ACC112 (cell line): ENCODE results near the gene FNBP1.
"Not testable (repeated sequence)": the region's sequence is repeated elsewhere in the genome, so short reads cannot be mapped to it uniquely, and the experiment has no call there.

Experiments used
- H2AFZ ChIP-seq: fragments of 200-600 bp; sonication (generic); one replicate; pipeline ENCODE4 v1.6.0; 2017; ENCODE audit warnings: antibody characterized with exemption, low read length; ENCODE audit not compliant: unreplicated experiment
- H3K27ac ChIP-seq: fragments of 200-600 bp; sonication (generic); 2 replicates; pipeline ENCODE4 v1.5.1; 2014; ENCODE audit warnings: low read depth, mild to moderate bottlenecking, antibody characterized with exemption, low read length, moderate library complexity
- H3K27me3 ChIP-seq: fragments of 200-600 bp; sonication (generic); 2 replicates; pipeline ENCODE4 v1.6.1; 2014; ENCODE audit warnings: mild to moderate bottlenecking, antibody characterized with exemption, low read length, moderate library complexity, mixed read lengths; ENCODE audit not compliant: insufficient read depth
- H3K36me3 ChIP-seq: fragments of 200-600 bp; sonication (generic); 2 replicates; pipeline ENCODE4 v1.6.1; 2016; ENCODE audit warnings: mild to moderate bottlenecking, antibody characterized with exemption, low read length, moderate library complexity, mixed read lengths; ENCODE audit not compliant: insufficient read depth
- H3K4me1 ChIP-seq: fragments of 200-600 bp; sonication (generic); one replicate; pipeline ENCODE4 v1.6.1; 2016; ENCODE audit warnings: low read length, mixed read lengths; ENCODE audit not compliant: insufficient read depth, unreplicated experiment, control insufficient read depth
- H3K4me3 ChIP-seq: fragments of 200-600 bp; sonication (generic); 2 replicates; pipeline ENCODE4 v1.5.1; 2014; ENCODE audit warnings: mild to moderate bottlenecking, low read depth, low read length
- H3K79me2 ChIP-seq: fragments of 200-600 bp; sonication (generic); one replicate; pipeline ENCODE4 v1.6.0; 2016; ENCODE audit warnings: low read length; ENCODE audit not compliant: control insufficient read depth, unreplicated experiment, insufficient read depth

Gene FNBP1

GRCh38 chr9:129953736-129954135 lies 89.3 kb downstream of the FNBP1 start:
- H3K36me3 ChIP-seq: peaks cover 6% of the 10 kb centered on the region; the same call in 1 of the 2 replicates
- H3K27me3 ChIP-seq: no peaks in the 10 kb centered on the region
- peaks cover 6% of the 10 kb centered on the region for H3K4me1 ChIP-seq
- H3K79me2 ChIP-seq: no peaks in the 10 kb centered on the region
- no peak overlapping the region for H2AFZ ChIP-seq
- no peak overlapping the region for H3K4me3 ChIP-seq
- no peak overlapping the region for H3K27ac ChIP-seq

GRCh38 chr9:129952337-129952736 lies 90.7 kb downstream of the FNBP1 start:
- H3K27ac ChIP-seq: no peak overlapping the region
- no peak overlapping the region for H3K4me3 ChIP-seq
- no peak overlapping the region for H2AFZ ChIP-seq
- 0 out of 2 replicates have a peak, but pooled peaks cover 2% of the 10 kb centered on the region for H3K36me3 ChIP-seq
- H3K27me3 ChIP-seq: no peaks in the 10 kb centered on the region
- H3K4me1 ChIP-seq: peaks cover 6% of the 10 kb centered on the region
- H3K79me2 ChIP-seq: no peaks in the 10 kb centered on the region

GRCh38 chr9:129949821-129950220 lies 93.2 kb downstream of the FNBP1 start:
- Histone ChIP-seq H3K79me2 (no peaks in the 10 kb centered on the region), H3K4me1 (peaks cover 2% of the 10 kb centered on the region), H3K36me3 (no peaks in the 10 kb centered on the region), H3K4me3 (no peak overlapping the region), H3K27ac (no peak overlapping the region), H2AFZ (no peak overlapping the region), H3K27me3 (no peaks in the 10 kb centered on the region)

GRCh38 chr9:129948626-129949025 lies 94.4 kb downstream of the FNBP1 start:
- H3K36me3 ChIP-seq, H3K4me3 ChIP-seq, H3K27ac ChIP-seq, H3K4me1 ChIP-seq, H3K79me2 ChIP-seq, H2AFZ ChIP-seq, H3K27me3 ChIP-seq: not testable (repeated sequence)

GRCh38 chr9:129946246-129946995 lies 96.6 kb downstream of the FNBP1 start:
- H3K36me3 ChIP-seq: peaks cover 15% of the 10 kb centered on the region
- H3K4me1 ChIP-seq: no peaks in the 10 kb centered on the region
- no peaks in the 10 kb centered on the region for H3K79me2 ChIP-seq
- H3K4me3 ChIP-seq: no peak overlapping the region
- H3K27me3 ChIP-seq: no peaks in the 10 kb centered on the region
- no peak overlapping the region for H2AFZ ChIP-seq
- no peak overlapping the region for H3K27ac ChIP-seq

- no peaks in the 10 kb centered on the region for H3K79me2 ChIP-seq
These were observed 97.7 kb downstream of the FNBP1 start for GRCh38 chr9:129945314-129945713.

GRCh38 chr9:129944506-129945116 lies 98.4 kb downstream of the FNBP1 start:
- H2AFZ ChIP-seq: no peak overlapping the region
- H3K4me3 ChIP-seq: no peak overlapping the region
- no peaks in the 10 kb centered on the region for H3K4me1 ChIP-seq
- no peaks in the 10 kb centered on the region for H3K79me2 ChIP-seq
- peaks cover 15% of the 10 kb centered on the region for H3K36me3 ChIP-seq
- no peak overlapping the region for H3K27ac ChIP-seq
- H3K27me3 ChIP-seq: no peaks in the 10 kb centered on the region

More at GRCh38 chr9:129945314-129945713, 97.7 kb downstream of the FNBP1 start:
- Histone ChIP-seq H2AFZ (no peak overlapping the region), H3K27me3 (no peaks in the 10 kb centered on the region), H3K36me3 (peaks cover 15% of the 10 kb centered on the region), H3K4me3 (no peak overlapping the region), H3K4me1 (no peaks in the 10 kb centered on the region), H3K27ac (no peak overlapping the region)

GRCh38 chr9:129939431-129939830 lies 103.6 kb downstream of the FNBP1 start:
- Histone ChIP-seq H3K4me1 (peaks cover 10% of the 10 kb centered on the region), H3K27ac (no peak overlapping the region), H3K27me3 (no peaks in the 10 kb centered on the region), H3K36me3 (peaks cover 13% of the 10 kb centered on the region), H3K79me2 (no peaks in the 10 kb centered on the region), H3K4me3 (no peak overlapping the region), H2AFZ (no peak overlapping the region)

GRCh38 chr9:129938291-129938979 lies 104.6 kb downstream of the FNBP1 start:
- Histone ChIP-seq H3K27ac (peak overlapping the region; percentile 58), H3K27me3 (no peaks in the 10 kb centered on the region), H3K4me3 (peak overlapping the region; percentile 16; the same call in 1 of the 2 replicates), H2AFZ (no peak overlapping the region), H3K36me3 (peaks cover 12% of the 10 kb centered on the region), H3K79me2 (no peaks in the 10 kb centered on the region), H3K4me1 (peaks cover 20% of the 10 kb centered on the region)

- peaks cover 25% of the 10 kb centered on the region for H3K4me1 ChIP-seq
- not testable (repeated sequence) for H3K27me3 ChIP-seq, H3K79me2 ChIP-seq, H3K36me3 ChIP-seq, H2AFZ ChIP-seq
- peak overlapping the region; percentile 16; the same call in 1 of the 2 replicates for H3K4me3 ChIP-seq
- H3K27ac ChIP-seq: peak overlapping the region; percentile 58
These were observed 105.1 kb downstream of the FNBP1 start for GRCh38 chr9:129937879-129938278.
